ENCODE results near the gene ESRRA. TPM values are rescaled to one million over a fixed set of nuclear protein-coding genes. Genes with fewer than 3 reads are reported as not detected.

ESRRA gene
- total and polyA plus RNA-seq, 10 donors, result 24.0 to 56.5 (median 43.2) TPM

DNA sequence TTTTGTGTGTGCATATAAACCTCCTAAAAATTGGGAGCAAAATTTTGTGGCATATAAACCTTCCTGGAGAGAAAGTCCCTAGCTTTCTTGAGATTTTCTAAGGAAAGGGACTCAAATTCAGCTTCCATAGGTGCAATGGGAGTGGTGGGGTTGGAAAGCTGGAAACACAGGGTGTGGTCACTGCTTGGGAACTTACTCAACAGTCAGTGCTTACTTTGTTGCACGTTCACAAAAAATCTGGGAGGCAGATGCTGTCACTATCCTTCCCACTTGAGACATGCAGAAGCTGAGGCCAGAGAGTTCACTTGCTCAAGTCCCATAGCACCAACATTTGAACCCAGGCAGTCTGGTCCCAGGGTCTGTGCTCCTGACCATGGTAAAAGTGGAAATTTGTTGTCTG is 9.1 kb upstream of the ESRRA start:
- Histone ChIP-seq H3K27ac (no peak overlapping the region), H3K4me1 (peaks cover 28 to 60% (median 39%) of the 10 kb centered on the region in 6 donors), H3K36me3 (no peaks in the 10 kb centered on the region), H3K4me3 (no peak overlapping the region), H3K9me3 (no peaks in the 10 kb centered on the region), H3K27me3 (replicated peaks in 1 of 7) (peaks cover 15 to 100% (median 91%) of the 10 kb centered on the region in 7 donors)
- intact Hi-C loops (cut with DNase I; ENCODE audit: low total_unique reads), result no loop called here
- TF ChIP-seq, protein P1, sequence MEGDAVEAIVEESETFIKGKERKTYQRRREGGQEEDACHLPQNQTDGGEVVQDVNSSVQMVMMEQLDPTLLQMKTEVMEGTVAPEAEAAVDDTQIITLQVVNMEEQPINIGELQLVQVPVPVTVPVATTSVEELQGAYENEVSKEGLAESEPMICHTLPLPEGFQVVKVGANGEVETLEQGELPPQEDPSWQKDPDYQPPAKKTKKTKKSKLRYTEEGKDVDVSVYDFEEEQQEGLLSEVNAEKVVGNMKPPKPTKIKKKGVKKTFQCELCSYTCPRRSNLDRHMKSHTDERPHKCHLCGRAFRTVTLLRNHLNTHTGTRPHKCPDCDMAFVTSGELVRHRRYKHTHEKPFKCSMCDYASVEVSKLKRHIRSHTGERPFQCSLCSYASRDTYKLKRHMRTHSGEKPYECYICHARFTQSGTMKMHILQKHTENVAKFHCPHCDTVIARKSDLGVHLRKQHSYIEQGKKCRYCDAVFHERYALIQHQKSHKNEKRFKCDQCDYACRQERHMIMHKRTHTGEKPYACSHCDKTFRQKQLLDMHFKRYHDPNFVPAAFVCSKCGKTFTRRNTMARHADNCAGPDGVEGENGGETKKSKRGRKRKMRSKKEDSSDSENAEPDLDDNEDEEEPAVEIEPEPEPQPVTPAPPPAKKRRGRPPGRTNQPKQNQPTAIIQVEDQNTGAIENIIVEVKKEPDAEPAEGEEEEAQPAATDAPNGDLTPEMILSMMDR (IDR thresholded peaks at IDR 0.05 in 8 of 11, conservative IDR thresholded peaks at IDR 0.05 in 3 of 11), result no peak
- TF ChIP-seq POLR2AphosphoS5 (IDR thresholded peaks at IDR 0.05) (no peak), POLR2A (IDR thresholded peaks at IDR 0.05) (no peak)
- 26 to 61% (median 42%) methylated on average over 1 of the region's 1 CpG for WGBS, 5 donors
- no peak for DNase-seq

DNA sequence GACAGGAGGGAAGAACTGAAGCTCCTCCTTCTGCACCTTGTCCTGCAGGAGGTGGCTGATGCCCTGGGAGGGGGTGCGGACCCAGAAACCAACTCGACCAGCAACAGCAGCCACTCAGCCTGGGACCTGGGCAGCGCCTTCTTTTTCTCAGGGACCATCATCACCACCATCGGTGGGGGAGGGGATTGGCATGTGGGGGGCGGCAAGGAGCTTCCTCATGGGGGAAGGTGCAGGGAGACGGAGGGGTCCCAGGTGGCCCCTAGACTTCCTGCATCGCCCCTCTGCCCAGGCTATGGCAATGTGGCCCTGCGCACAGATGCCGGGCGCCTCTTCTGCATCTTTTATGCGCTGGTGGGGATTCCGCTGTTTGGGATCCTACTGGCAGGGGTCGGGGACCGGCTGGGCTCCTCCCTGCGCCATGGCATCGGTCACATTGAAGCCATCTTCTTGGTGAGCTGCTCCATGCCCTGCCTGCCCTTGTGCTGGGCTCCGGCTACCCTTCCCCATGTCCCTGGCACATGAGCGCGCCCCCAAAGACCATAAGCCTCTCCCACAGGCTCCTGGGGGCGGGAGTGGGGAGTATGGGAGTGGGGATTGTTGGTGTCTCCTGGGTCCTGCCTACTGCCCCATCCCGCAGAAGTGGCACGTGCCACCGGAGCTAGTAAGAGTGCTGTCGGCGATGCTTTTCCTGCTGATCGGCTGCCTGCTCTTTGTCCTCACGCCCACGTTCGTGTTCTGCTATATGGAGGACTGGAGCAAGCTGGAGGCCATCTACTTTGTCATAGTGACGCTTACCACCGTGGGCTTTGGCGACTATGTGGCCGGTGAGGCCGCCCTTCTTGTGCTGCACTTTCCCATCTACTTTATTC is 8.3 kb upstream of the ESRRA start:
- H3K27me3 ChIP-seq (replicated peaks in 1 of 7), result peaks cover 15 to 100% (median 86%) of the 10 kb centered on the region in 7 donors
- no peak for TF ChIP-seq POLR2A (IDR thresholded peaks at IDR 0.05)
- no peak for TF ChIP-seq POLR2AphosphoS5 (IDR thresholded peaks at IDR 0.05)
- TF ChIP-seq, protein P1 (IDR thresholded peaks at IDR 0.05 in 8 of 11, conservative IDR thresholded peaks at IDR 0.05 in 3 of 11), result no peak
- WGBS, 5 donors, result 10 to 17% (median 13%) methylated on average over 15 to 34 of the region's 34 CpGs
- H3K4me1 ChIP-seq, result peaks cover 22 to 60% (median 34%) of the 10 kb centered on the region in 6 donors
- intact Hi-C loops (cut with DNase I; ENCODE audit: low total_unique reads), result no loop called here
- no peak for DNase-seq
- H3K27ac ChIP-seq, result no peak overlapping the region
- H3K4me3 ChIP-seq, result no peak overlapping the region
- no peaks in the 10 kb centered on the region for H3K9me3 ChIP-seq
- H3K36me3 ChIP-seq, result no peaks in the 10 kb centered on the region

DNA sequence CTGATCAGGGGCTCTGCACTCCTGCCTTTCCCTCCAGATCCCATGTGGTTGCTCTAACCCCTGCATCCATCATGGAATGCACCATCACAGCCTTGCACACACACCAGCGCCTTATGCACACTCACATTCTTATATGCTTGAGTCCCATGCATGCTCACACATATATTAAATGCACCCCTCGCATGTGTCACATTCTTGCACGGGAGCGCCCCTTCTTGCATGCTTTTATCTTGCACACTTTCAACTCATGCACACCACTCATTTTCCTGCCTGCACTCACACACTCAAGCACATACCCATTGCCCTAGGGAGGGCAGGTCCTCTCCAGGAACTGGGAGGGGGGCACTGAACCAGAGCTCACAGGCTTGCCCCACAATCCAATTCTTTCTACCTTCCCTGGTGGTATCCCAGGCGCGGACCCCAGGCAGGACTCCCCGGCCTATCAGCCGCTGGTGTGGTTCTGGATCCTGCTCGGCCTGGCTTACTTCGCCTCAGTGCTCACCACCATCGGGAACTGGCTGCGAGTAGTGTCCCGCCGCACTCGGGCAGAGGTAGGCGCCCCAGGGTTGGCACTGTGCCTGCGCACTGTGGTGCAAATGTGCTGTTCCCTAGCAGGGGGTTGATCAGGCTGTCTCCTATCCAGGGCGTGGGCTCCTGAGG is 7.5 kb upstream of the ESRRA start:
- Histone ChIP-seq H3K27me3 (replicated peaks in 1 of 7) (peaks cover 11 to 98% (median 79%) of the 10 kb centered on the region in 7 donors), H3K36me3 (no peaks in the 10 kb centered on the region), H3K9me3 (no peaks in the 10 kb centered on the region), H3K27ac (no peak overlapping the region), H3K4me1 (peaks cover 17 to 52% (median 27%) of the 10 kb centered on the region in 6 donors), H3K4me3 (no peak overlapping the region)
- no peak for DNase-seq
- WGBS, 5 donors, result 26 to 44% (median 41%) methylated on average over 18 of the region's 18 CpGs
- intact Hi-C loops (cut with DNase I; ENCODE audit: low total_unique reads), result no loop called here
- TF ChIP-seq, protein P1 (IDR thresholded peaks at IDR 0.05 in 8 of 11, conservative IDR thresholded peaks at IDR 0.05 in 3 of 11), result no peak
- TF ChIP-seq POLR2AphosphoS5 (IDR thresholded peaks at IDR 0.05), result no peak
- no peak for TF ChIP-seq POLR2A (IDR thresholded peaks at IDR 0.05)
